Stimulated activated CD4-positive, alpha-beta T cell treated with anti-CD3 and anti-CD28 coated beads, TNF-alpha, amount 100 ng/mL, for 1 hour (primary cell): ENCODE measurements around the gene AMY1C.
"Not testable (repeated sequence)": the region's sequence is repeated elsewhere in the genome, so short reads cannot be mapped to it uniquely, and the experiment has no call there.

Experiments used
- DNase-seq, 3 donors: peaks; one replicate each; pipeline ENCODE4 v3.0.0-alpha.2; 2020; ENCODE audit warnings: low read depth in 3 of 3, low spot score in 1 of 3

Gene AMY1C

DNA sequence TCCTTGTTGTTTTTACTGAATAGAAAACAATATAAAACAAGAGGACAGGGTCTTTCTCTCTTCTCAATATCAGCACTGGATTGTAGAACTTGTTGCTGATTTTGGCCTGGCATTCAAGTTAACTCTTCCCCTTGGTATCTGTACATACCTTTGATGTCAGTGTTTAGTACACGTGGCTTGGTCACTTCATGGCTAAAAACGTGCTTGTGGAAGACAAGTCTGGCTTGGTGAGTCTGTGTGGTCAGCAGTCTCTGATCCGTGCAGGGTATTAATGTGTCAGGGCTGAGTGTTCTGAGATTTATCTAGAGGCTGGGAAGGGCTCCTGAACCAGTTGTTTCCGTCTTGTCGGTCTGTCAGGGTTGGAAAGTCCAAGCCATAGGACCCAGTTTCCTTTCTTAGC is at the start of gene AMY1C:
AMY1C (plus strand) TSS at position 301 of the 400 bp plus-strand sequence. CDS start 572 bp downstream, outside the sequence.
- DNase-seq = not testable (repeated sequence)

DNA sequence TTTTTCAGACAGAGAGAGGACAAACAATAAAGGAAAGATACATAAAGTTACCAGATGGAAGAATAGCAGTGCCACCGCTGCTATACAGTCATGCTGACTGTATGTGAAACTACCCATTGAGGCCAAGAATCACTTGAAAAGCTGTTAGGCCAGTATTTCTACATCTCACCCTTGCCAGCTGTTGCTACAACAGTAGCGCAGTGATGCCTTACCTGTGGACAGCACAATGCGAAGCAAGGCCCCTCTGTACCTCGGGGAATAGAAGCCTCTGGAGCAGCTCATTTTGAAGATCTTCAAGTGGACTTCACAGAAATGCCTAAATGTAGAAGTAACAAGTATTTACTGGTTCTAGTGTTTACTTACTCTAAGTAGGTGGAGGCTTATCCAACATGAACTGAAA is 49.0 kb upstream of the AMY1C start:
- DNase-seq = not testable (repeated sequence)

DNA sequence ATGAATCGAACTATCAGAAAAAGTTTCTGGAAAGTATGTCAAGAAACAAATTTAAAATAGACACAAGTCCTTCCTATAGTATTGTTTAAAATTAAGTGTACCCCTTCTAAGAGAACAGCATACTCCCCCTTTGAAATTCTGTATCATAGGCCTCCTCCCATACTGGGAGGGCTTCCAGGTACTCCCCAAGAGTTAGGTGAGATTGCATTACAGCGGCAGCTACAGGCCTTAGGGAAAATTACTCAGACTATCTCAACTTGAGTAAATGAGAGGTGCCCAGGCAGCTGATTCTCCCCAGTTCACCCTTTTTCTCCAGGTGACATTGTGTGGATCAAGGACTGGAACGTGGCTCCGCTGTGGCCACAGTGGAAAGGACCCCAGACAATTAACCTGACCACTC is 48.4 kb upstream of the AMY1C start:
- not testable (repeated sequence) for DNase-seq

DNA sequence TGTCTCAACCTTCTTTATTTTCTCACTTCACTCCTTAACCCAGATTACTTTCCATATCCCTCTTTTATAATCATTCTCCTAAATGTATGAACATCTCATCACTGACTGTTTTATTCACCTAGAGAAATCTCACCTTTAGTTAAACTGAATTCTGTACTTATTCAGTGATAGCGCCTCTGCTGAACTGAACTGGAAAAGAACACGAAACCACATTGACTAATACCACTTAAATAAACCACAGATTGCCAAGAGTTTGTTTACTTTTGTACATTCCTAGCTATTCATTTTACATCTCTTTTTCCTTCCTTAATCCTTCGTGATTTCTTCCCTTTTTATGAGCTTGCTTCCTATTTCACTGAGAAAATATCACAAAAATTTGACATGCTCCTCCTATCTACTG is 42.0 kb upstream of the AMY1C start:
- not testable (repeated sequence) for DNase-seq

DNA sequence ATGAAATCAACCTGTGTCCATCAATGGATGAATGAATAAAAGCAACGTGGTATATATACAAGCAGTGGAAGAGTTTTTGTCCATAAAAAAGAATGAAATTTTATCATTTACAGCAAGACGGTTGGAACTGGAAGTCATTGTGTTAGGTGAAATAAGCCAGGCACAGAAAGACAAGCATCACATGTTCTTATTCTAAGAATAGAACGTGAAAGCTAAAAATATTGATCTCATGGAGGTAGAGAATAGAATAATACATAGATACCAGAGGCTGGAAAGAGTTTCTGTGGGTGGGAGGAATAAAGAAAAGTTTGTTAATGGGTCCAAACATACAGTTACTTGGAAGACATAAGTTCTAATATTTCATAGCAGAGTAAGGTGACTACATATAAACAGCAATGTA is 39.3 kb upstream of the AMY1C start:
- DNase-seq = not testable (repeated sequence)

DNA sequence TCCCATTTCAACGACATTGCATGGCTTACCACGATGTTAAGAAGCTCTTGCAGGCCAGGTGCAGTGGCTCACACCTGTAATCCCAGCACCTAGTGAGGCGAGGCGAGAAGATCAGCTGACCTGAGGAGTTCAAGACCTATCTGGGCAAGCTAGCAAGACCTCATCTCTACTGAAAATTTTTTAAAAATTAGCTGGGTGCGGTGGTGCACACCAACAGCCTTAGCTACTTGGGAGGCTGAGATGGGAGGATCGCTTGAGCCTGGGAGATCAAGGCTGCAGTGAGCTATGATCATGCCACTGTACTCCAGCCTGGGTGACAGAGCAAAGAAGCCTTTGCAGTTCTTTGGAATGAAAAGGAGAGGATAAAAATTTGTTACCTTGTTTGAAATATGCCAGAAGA is 32.3 kb upstream of the AMY1C start:
- not testable (repeated sequence) for DNase-seq

DNA sequence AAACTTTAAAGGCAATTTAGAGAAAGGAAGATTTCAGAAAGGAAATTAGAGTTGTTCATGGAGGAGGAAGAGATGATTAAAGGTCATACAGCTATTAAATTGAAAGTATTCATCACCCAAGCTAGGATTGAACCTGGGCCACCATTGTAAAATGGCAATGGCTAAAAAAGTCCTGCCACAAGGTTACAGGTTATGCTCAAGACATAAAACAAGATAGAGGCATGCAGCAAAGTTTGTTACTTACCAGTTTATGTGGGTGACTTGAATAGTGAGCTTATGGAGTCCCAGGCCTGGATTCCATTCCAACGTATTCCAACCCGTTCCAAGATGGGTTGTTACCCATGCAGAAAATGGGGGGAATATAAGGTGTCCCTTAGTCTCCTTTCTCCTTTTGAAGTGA is 28.2 kb upstream of the AMY1C start:
- DNase-seq = not testable (repeated sequence)

DNA sequence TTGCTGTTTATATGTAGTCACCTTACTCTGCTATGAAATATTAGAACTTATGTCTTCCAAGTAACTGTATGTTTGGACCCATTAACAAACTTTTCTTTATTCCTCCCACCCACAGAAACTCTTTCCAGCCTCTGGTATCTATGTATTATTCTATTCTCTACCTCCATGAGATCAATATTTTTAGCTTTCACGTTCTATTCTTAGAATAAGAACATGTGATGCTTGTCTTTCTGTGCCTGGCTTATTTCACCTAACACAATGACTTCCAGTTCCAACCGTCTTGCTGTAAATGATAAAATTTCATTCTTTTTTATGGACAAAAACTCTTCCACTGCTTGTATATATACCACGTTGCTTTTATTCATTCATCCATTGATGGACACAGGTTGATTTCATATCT is 14.4 kb upstream of the AMY1C start:
- DNase-seq = not testable (repeated sequence)

DNA sequence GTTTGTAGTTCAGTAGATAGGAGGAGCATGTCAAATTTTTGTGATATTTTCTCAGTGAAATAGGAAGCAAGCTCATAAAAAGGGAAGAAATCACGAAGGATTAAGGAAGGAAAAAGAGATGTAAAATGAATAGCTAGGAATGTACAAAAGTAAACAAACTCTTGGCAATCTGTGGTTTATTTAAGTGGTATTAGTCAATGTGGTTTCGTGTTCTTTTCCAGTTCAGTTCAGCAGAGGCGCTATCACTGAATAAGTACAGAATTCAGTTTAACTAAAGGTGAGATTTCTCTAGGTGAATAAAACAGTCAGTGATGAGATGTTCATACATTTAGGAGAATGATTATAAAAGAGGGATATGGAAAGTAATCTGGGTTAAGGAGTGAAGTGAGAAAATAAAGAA is 11.7 kb upstream of the AMY1C start:
- DNase-seq = not testable (repeated sequence)

DNA sequence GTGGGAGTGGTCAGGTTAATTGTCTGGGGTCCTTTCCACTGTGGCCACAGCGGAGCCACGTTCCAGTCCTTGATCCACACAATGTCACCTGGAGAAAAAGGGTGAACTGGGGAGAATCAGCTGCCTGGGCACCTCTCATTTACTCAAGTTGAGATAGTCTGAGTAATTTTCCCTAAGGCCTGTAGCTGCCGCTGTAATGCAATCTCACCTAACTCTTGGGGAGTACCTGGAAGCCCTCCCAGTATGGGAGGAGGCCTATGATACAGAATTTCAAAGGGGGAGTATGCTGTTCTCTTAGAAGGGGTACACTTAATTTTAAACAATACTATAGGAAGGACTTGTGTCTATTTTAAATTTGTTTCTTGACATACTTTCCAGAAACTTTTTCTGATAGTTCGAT is 5.2 kb upstream of the AMY1C start:
- DNase-seq = not testable (repeated sequence)

DNA sequence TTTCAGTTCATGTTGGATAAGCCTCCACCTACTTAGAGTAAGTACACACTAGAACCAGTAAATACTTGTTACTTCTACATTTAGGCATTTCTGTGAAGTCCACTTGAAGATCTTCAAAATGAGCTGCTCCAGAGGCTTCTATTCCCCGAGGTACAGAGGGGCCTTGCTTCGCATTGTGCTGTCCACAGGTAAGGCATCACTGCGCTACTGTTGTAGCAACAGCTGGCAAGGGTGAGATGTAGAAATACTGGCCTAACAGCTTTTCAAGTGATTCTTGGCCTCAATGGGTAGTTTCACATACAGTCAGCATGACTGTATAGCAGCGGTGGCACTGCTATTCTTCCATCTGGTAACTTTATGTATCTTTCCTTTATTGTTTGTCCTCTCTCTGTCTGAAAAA is 4.7 kb upstream of the AMY1C start:
- DNase-seq = not testable (repeated sequence)

DNA sequence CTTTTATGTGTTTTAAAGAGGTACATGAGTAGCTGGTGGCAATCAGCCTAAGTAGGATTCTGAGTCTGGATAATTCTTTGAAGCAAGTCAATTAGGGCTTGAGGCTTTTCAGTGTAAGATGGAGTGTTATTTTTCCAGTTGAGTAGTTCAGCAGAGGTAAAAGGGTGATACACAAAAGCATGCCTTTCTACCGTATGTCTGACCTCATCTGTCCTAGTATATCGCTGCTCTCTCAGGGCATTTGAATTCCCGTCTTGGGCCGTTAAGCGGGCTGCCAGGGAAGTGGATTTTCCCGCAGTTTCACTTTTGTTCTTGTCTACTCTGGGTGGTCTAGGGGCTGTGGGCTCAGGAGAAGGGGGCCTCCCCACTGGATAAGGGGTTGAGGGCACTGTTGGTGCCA is 1.4 kb upstream of the AMY1C start:
- DNase-seq = not testable (repeated sequence)

DNA sequence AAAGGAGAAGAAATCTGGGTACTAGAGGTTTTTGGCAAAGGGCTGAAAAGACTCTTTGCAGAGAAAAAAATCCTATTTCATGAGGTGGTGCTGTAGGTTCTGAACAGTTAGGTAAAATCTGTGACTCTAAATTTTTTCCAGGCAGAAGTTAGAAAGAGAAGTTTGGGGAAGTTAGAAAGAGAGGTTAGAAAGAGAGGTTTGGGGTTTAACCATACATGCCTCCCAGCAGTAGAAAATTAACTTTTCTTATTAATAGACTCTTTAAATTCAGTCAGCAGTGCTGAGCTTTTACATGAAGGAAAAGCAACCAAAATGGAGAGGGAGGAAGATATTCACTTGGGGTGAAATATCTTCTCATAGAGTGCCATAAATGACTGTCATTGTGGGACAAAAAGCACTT is 12.2 kb downstream of the AMY1C start:
- DNase-seq = no peak

DNA sequence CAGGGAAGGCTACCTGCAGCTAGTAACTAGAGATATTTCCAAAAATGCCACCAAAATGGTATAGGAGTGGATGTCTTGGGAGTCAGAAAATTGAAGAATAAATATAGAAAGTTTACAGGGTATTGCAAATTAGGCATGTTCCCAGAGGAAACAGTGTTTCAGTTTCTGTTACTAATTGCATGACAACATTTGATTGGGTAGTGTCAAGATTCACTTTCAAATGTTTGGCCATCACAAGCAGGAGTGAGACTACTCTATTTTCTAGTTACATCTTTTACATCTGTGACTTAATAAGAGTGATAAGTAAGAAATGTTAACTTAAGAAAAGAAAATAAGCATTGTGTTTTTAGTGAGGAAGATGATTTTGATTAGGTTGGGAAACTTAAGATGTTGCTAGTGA is 30.2 kb downstream of the AMY1C start:
- no peak for DNase-seq

DNA sequence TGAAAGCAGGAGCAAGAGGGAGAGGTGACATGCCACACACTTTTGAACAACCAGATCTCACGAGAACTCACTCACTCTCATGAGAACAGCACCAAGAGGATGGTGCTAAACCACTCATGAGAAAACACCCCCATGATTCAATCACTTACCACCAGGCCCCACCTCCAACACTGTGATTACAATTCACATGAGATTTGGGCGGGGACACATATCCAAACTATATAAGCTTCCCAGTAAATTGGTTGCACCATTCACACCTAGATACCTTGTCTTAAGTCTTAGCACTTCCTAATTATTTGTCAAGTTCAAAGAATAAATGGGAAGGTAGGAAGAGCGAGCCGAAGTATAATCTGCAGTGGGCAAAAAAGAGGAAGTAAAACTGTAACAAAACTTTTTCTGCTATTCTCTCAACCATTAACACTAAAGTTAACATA is 34.3 kb downstream of the AMY1C start:
- DNase-seq = no peak

DNA sequence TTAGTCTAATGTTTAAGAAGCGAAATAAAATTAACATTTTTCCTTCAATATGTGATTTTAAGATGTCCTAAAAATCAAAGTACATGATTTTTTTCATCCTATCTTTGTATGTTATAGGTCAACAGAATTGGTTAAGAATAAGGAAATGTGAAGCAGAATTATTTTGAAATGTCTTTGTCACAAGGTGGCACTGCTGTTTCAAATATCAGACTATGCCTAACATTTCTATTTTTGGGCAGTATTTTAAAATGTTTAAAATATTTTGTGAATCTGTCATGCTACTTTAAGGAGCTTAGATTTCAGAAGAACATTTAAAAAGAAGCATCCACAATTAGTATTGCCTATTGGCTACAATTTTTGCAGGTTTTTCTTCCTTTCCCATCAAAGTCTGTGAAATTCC is 38.7 kb downstream of the AMY1C start:
- no peak for DNase-seq

DNA sequence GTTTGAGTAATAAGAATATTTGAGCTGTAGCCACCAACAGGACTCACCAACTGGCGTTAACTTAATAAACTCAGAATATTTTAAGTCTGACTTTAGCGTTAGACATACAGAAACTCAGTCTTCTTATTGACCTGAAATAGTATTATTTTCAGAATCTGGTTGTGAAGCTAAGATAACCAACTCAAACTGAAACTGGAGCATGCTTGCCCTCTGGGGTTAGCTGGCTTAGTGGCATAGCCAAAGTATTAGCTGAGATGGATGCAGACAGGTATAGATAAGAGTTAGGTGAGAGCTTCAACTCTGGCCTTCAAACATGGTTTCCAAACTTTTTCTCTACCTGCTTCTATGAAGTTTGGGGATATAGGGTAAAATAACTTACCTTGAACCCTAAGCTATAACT is 40.5 kb downstream of the AMY1C start:
- no peak for DNase-seq
